IPS-NIHi7 (cell line): ENCODE results near the gene CADM2.
"Not testable (repeated sequence)": the region's sequence is repeated elsewhere in the genome, so short reads cannot be mapped to it uniquely, and the experiment has no call there.

ENCODE experiments used
- DNase-seq: peaks from one replicate; pipeline ENCODE4 v3.0.0; 2012; ENCODE audit warnings: mixed read lengths; ENCODE audit errors: extremely low spot score

Gene CADM2

DNA sequence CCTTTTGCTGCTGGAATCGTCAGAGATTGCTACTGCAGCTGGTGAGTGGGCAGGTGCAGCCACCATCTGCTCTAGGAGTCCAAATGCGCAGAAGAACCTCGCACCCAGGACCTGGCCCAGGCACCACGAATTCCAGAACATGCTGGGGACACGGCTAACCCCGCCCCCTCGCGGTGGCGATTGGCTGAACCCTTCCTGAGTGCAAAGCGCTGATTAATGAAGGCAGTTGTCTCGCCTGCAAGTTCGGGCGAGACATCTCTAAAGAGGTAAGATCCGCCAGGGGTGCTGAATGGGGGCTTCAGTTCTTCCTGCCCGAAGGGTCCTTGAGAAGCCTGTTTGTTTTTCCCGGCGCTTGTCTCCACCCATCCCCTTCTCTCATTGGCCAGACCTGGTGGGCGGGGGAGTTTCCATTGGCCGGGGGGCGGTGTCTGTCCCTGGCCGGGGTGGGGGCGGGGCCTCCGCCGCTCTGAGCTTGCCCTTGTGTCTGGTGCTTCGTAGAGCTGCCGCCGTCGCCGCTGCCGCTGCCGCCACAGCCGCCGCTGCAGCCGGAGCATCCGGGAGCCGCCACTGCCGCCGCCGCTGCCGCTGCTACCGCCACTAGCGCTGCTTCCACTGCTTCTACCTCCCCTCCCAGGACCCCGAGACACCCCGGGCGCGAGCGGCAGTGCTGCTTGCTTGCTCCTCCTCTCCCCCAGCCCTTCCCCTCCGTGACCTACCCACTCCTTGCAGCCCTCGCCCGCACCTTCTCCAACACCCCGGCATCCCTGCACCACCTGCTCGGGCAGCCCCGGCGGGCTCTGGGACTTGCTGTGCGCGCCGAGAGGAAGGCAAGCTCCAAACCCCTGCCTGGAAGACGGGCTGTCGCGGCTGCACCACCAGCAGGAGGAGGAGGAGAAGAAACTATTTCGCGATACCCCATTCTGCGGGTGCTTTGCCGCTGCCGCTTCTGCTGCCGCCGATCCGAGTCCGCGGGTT, at the start of gene CADM2:
CADM2 (plus strand) TSS at position 495 of the 975 bp plus-strand sequence.
- peak; percentile 83 for DNase-seq

DNA sequence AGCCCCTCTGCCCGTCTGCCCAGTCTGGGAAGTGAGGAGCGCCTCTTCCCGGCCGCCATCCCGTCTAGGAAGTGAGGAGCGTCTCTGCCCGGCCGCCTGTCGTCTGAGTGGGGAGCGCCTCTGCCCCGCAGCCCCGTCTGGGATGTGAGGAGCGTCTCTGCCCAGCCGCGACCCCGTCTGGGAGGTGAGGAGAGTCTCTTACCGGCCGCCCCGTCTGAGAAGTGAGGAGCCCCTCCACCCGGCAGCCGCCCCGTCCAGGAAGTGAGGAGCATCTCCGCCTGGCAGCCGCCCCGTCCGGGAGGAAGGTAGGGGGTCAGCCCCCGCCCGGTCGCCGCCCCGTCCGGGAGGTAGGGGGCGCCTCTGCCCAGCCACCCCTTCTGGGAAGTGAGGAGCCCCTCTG, 40.2 kb upstream of the CADM2 start:
- DNase-seq = not testable (repeated sequence)

DNA sequence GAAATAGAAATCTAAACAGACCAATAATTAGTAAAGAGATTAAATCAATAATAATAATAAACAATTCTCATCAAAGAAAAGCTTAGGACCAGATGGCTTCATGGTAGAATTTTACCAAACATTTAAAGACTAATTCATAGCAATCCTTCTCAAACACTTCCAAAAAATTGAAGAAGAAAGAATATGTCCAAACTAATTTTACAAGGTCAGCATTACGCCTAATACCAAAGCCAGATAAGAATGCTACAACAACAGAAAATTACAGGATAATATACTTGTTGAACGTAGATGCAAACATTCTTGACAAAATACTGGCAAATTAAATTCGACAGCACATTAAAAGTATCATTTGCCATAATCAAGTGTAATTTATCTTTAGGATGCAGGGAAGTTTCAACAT, 36.1 kb upstream of the CADM2 start:
- no peak for DNase-seq

DNA sequence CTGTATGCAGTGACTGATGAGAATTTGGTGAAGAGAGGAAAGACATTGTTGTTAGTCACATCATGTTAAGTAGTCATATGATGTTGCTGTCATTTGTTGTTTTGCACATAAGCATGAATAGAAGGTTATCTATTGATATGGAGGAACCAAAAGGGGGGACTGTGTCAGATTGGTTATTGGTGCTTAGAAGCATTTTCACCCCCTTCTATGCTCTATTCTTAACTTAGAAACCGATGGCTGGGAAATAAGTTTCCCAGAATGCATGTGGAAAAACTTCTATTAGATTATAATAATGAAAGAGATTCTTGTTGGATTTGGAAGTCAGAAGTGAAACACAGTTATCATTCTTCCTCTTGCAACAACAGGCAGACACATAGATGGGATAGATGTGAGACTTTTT, 33.2 kb upstream of the CADM2 start:
- DNase-seq = no peak

DNA sequence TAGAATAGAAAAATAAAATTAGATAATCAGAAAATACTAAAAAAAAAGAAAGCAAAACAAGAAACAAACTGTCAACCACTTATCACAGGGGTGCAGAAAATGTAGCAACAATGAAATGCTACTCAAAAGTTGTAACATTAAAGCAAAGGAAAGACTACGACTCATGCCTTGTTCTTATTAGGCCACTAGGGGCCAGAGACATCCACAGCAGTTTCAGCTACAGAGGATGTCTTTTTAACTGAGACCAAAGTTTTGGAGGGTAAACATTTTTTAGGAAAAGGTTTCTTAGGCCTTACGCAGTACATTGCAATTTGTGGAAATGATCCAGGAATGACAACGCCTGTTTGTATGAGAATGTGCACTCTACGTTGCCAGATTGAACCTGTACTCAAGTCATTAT, 15.4 kb upstream of the CADM2 start:
- no peak for DNase-seq

DNA sequence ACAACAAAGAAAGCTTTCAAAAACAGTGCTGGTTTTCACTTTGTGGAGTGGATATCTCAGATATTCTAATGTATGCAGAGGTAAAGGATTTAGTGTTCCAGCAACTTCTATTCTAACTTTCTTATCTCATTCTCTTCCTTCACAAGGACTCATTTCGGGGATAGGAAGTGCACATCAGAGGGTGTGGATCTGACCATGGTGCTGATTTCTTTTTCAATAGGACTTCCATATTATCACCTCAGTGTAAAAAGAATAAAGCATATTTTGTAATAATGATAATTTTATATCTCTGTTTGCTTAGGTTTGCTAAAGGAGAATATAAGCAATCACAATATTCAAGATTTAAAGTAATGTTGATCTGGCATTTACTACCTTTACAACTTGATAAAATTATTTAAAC, 12.5 kb upstream of the CADM2 start:
- DNase-seq = no peak

DNA sequence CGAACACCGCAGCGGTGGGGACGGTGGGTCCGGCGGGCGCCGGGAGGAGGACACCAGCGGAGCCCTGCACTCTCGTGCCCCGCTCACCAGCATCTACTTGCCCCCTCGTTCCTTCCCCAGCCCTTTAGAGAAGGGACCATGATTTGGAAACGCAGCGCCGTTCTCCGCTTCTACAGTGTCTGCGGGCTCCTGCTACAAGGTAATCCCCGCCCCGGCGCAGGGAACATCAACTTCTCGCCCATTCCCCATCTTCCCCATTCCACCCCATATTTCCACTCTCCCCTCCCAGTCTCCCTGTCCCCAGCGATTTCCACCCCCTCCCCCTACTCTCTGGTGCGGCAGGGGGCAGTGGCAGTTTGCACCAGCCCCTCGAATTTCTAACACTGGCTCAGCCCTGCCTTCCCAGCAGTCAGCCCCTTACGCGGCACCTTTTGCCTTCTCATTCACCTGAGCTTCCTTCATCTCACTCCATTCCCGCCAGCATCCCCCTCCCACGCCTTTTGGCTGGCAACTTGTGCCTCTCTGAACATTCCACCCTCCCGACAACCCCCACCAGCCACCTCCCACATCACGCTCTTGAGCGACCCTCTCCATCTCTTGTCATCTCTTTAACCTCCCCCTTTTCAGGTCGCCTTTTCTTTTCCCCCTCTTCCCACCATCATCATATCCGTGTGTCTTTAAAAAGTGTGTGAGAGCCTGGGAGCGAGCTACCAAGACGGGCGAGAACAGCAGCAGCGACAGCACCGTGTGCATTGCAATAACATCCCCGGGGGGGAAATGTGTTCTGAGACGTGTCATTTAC, 882 bp downstream of the CADM2 start:
- no peak for DNase-seq

DNA sequence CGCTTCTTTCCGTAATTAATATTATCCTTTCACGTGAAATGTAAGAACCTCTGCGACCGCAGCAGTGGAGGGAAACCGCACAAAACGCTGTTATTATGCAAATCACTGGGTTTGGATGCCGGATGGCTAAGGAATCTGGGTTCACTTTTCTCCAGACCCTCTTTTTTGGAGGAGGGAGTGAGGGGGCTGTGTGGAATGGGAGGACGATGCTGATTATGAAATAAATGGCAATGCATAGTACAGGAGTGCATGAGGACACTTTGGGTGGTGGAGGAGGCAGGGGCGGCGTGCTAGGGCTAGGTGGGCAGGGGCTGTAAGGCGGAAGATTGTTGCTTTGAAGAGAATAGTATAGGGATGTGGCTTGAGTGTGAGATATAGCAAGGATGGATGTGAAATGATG, 1.8 kb downstream of the CADM2 start:
- DNase-seq = no peak

DNA sequence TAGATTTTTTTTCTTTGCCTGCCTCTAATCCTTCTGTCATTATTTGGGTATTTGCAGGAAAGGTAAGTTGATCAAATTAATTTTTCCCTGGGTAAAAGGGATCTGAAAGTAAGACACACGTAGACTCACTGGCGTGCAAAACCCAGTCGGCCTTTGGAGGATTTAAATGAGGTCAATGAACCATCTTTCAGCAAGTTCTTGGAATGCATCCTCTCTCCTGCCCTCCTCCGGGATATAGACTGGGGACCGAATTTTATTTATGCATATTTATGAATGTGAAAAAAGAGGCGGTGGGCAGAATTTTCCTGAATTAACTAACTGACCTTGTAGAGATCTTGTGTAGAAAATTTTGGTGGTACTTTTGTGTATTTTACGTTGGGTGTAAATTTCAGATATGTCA, 2.2 kb downstream of the CADM2 start:
- no peak for DNase-seq

DNA sequence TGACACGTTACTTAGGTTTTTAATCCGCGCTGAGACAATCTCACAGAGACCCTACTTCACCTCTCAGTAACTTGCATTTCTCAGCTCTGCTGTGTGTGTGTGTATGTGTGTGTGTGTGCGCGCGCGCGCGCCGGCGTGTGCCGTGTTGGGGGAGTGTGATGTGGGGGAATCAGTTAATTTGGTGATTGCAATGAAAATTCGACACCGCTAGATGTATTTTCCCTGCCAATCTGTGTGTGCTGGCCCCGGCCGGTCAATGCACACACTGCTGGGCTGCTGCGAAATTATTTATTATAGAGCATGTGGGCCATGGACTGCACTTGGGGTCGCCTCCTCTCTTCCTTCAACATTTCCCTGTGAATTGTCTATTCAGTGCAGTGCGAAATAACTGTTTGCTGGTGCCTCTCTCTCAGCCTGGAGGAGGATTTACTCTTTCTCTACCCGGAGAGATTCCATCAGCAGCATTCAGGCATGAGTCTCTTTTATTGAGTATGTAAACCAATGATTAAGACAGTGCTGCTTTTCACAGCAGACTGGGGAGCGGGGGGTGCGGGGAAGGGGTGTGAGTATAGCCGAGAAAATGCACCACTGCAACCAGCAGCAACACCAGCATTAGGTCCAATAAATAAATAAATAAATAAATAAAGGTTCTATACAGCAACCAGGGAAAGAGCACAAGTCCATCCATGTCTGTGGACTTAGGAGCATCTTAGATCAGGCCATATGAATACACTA, 2.9 kb downstream of the CADM2 start:
- DNase-seq = no peak

DNA sequence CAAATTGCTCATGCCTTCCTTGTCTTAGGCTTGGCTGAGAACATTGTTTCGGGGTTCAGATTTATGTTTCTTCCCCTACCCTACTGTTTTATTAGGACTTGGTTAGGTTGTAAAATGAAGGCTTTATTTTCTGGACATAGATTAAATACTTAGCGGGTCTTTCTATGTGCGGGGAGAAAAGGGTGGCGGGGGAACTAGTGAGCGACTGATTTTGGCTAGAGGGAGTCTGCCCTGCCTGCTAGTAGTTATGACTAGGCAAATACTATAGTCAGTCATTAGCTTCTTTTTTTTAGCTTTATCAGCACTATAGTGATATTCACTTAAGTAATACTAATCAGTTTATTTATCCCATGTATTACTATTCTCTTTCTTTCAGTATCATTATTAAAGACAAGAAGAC, 3.6 kb downstream of the CADM2 start:
- no peak for DNase-seq

DNA sequence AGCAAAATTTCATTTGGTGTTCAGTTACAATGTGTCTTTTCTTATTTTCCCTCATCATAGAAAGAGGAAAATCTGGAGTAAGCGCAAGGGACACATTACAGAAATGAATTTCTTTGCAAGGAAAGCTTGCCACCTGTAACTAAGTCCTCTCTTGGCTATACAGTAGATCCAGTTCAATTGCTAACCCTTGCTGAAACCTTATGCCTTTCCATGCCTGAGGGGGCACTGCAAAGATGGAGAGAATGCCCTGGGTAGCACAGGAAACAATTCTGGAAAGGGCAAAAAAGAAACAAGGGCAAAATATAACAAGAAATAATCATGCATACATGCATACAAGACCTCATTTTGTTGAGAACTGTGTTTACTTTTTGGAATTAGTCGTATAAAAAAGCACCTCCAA, 4.3 kb downstream of the CADM2 start:
- no peak for DNase-seq

DNA sequence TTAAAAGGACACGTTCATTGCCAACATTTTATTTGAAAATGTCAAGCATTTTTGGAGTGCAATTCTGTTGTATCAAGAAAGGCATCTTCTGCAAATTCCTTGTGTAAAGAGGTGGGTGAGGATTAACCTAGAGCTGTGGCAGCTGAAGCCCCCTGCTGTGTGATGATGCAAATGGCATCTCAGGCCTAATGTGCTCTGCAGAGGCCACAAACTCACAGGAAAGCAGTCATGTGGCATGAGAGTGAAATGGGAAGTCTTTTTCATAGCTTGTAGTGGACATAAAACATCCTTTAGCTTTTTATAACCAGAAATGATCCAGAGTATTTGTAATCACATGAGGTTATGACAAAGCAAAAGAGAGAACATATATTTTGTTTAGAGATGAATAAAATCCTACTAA, 6.4 kb downstream of the CADM2 start:
- DNase-seq = peak; percentile 23

DNA sequence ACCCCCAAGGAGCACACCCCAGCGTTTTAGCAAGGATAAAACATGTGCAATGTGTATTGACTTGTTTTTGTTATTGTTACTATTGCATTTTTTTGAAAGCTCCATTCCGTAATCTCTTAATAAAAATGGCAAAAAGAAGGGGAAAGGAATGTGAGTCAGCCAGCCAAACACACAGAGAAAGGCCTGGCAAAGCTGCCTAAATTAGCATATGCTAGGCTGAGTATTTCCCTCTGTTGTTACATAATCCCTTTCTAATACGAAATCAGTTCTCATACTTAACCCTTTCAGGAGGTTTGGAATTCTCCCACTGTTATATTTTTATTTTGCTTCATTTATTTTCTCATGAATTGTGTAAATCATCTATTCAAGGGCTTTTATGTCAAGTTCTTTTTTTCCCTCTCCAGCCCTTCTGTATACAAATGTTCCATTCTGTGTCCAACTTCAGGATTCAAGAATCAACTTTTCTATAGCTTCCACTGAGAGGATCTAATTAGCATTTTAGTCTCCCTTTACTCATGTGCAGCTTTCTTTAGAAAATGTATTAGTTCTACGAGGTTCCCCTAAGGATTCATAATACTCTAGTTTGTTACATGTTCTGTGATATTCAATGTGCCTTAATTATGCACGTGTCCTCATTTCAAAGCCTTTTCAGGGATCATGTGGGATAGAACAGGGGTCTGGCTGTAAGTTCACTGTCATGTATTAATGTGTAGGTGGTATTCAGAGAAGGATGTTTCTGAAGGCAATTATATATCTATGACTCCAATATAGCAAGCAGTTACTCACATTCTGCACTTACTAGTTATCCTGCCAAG, 9.2 kb downstream of the CADM2 start:
- DNase-seq = no peak

DNA sequence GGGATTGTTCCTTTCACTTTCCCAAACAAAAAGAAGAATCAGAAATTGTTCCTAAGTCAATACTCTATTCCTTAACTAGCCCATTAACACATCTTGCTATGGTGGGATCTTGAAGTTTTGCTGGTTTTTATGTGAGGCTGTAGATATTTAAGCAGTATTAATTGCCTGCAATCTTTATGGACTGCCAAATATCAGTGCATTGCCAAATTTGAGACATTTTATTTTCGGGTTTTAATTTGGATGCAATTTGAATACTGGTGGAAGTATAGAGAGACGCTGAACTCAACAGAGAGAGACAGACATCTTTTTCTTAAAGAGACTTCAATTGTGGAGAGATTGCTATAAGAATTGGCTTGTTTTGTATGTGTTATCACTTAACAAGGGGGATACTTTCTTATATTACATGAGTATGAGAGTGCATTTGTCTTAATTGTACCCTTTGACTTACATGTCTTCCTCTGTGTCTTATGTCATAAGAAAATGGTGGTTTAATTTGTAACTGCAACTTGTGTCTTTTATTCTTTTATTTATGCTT, 10.0 kb downstream of the CADM2 start:
- DNase-seq = no peak

DNA sequence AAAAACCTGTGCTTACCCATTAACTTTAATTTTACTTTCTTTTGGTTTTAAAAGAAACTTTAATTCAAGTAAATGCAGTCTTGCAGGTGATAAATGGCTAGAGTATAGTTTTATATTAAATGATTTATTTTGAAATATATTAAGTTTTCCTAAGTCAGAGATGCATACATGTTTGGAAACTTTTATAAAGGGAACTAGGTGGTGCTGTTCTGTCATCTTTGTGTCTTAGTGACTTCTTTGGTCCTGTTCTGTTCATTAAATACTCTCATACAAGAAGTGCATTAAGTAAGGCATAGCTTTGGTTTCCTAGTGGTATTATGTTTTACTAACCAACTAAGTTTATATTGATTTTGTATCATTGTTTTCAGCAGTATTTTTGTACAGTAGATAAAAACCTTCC, 15.6 kb downstream of the CADM2 start:
- no peak for DNase-seq

DNA sequence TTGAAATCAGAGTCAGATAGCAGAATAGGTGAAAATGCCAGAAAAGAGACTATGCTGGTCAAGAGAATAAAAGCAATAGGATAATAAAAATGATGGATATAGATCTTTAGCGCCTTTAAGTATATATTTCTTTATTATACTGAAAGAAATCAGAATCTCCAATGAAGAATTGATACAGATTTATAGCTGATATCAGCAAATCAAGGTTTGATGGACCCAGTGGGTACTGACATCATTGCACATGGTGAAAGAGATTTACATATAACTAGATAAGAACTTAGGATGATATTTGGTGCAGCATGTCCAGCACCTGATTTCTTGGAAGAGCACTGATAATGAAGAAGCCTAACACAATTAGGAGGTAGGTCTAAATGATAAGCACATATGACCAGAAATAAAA, 18.2 kb downstream of the CADM2 start:
- DNase-seq = no peak

DNA sequence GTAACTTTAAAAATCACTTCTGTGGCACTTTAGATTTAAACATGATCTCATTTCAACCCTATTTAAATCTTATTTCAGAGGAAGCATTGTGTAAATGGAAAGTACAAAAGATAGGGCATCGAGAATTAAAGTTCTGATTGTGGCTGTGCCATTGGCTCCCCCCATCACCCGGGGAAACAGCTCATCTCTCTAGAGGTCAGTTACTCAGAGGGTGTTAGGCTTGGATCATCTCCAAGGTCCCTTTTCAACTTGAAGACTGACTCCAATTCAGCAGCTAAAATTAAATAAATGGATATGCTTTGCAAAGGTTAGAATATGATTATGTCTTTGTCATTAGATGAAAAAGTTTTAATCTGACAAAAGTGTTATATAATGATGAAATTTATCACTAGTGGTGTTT, 20.1 kb downstream of the CADM2 start:
- no peak for DNase-seq

DNA sequence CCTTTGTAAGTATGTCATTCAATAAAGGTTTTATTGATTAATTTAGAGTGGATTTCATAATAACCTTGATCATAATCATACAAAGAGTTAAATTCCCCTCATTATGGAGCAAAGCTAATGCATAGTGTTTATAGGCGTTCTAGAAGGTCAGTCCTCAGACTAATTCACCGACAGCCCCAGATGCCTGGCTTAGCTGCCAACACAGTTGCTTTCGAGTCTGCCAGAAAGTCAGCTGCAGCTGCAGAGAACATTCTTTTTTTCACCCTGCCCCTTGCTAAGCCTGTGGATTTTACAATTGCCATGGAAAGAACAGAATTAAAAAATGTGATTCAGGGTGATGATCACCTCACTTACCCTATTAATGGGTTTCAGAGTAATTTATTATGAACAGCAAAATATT, 21.2 kb downstream of the CADM2 start:
- DNase-seq = no peak

DNA sequence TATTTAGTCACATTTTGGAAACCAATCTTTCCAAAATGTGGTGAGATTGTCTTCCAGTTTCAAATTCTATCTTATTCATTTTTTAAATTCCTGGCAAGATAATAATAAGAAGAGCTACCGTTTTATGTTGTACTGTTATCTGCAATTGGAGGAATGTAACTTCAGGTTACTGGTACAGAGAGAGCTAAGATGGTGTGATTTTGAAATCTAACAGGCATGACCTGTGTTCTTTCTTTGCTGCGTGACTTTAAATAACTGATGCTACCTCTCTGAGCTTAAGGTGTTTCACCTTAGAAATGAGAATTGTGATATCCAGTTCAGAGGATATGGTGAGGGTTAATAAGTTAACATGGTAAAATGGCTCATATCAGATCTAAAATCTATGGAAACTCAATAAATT, 21.7 kb downstream of the CADM2 start:
- DNase-seq = no peak

DNA sequence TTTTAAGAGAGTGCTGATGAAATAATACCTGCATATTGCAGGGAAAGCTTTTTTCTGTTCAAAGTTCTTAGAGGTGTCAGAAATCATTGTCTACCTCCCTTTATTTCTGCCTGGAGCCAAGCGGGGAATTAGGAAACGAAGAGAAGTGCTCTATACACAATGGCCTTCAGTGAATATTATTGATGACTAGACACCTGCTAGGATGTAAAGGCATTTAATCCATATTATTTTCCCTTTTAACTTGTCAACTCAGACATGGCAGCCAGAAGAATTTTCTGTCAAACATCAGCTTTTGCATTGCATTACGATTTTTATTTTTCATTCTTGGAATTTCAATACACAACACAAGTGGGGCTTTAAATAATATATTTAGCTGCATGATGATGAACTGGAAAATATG, 24.7 kb downstream of the CADM2 start:
- no peak for DNase-seq
